Endodermal cell (in vitro differentiated cells): ENCODE results near the gene PLVAP. TPM values are rescaled to one million over a fixed set of nuclear protein-coding genes. Genes with fewer than 3 reads are reported as not detected.

Experiments
- DNase-seq: peaks from one replicate; pipeline ENCODE4 v3.0.0-alpha.2; 2017
- H3K27ac ChIP-seq: 2 replicates; pipeline ENCODE4 v1.5.1; 2013; ENCODE audit warnings: mild to moderate bottlenecking, low read depth, low read length, moderate library complexity
- H3K27me3 ChIP-seq: 2 replicates; pipeline ENCODE4 v1.6.1; 2013; ENCODE audit warnings: mild to moderate bottlenecking, low read length, moderate library complexity; ENCODE audit not compliant: insufficient read depth, control insufficient read depth, poor library complexity, severe bottlenecking
- H3K36me3 ChIP-seq: 2 replicates; pipeline ENCODE4 v1.7.0; 2013; ENCODE audit warnings: mild to moderate bottlenecking, low read length, moderate library complexity; ENCODE audit not compliant: control insufficient read depth, insufficient read depth
- H3K4me1 ChIP-seq: one replicate; pipeline ENCODE4 v1.7.0; 2013; ENCODE audit warnings: low read length; ENCODE audit not compliant: control insufficient read depth, insufficient read depth
- H3K4me3 ChIP-seq: 2 replicates; pipeline ENCODE4 v1.5.1; 2013; ENCODE audit warnings: mild to moderate bottlenecking, low read length, moderate library complexity
- H3K9ac ChIP-seq: 2 replicates; pipeline ENCODE4 v1.6.1; 2013; ENCODE audit warnings: mild to moderate bottlenecking, low read length, moderate library complexity; ENCODE audit not compliant: poor library complexity, severe bottlenecking; ENCODE audit errors: extremely low read depth
- H3K9me3 ChIP-seq: 2 replicates; pipeline ENCODE4 v1.6.1; 2013; ENCODE audit warnings: mild to moderate bottlenecking, low read length, moderate library complexity; ENCODE audit not compliant: control insufficient read depth
- H3K27ac Mint-ChIP-seq: 2 replicates; pipeline ENCODE4 v1.8.0; 2020; ENCODE audit warnings: mixed read lengths
- H3K27me3 Mint-ChIP-seq: 2 replicates; pipeline ENCODE4 v1.8.0; 2021; ENCODE audit warnings: mild to moderate bottlenecking, mixed read lengths; ENCODE audit not compliant: insufficient read depth
- H3K36me3 Mint-ChIP-seq: 2 replicates; pipeline ENCODE4 v1.8.0; 2020; ENCODE audit warnings: low read depth, mixed read lengths
- H3K4me1 Mint-ChIP-seq: 2 replicates; pipeline ENCODE4 v1.8.0; 2020; ENCODE audit warnings: mixed read lengths
- H3K4me3 Mint-ChIP-seq: 2 replicates; pipeline ENCODE4 v1.8.0; 2020; ENCODE audit warnings: mild to moderate bottlenecking, moderate library complexity, mixed read lengths
- H3K9me3 Mint-ChIP-seq: 2 replicates; pipeline ENCODE4 v1.8.0; 2020; ENCODE audit warnings: mild to moderate bottlenecking, mixed read lengths
- WGBS, 2 experiments: methylation state at CpG; one replicate each; pipeline versions ENCODE4 v1.1.5 to v1.1.7; 2013; ENCODE audit warnings: missing lambda C conversion rate in 2 of 2, mixed read lengths in 1 of 2; ENCODE audit not compliant: insufficient coverage in 1 of 2, insufficient read length in 1 of 2; 5-methylcytosine and 5-hydroxymethylcytosine counted together
- total RNA-seq, 2 donors: library from RNA; stranded (reverse); fragmentation: NEBNext Ultra II Directional in 1 of 2; extraction: Animal tissue kit (Norgen Biotek cat#: 25700) in 1 of 2; gene quantifications; 2 replicates in 1 of 2; 3 replicates in 1 of 2; pipeline ENCODE4 v1.2.1, GENCODE V29; 2021
- TF ChIP-seq, protein P1 (sequence below): fragments of 200-600 bp; sonication (generic); conservative IDR thresholded peaks from 2 replicates; pipeline ENCODE4 v1.5.0; 2021; ENCODE audit warnings: antibody characterized with exemption, mild to moderate bottlenecking

Gene PLVAP
- total RNA-seq, 2 donors from 2014 or later, result 0.44 TPM; not detected in 1

GRCh38 chr19:17421942-17422341, 44.8 kb upstream of the PLVAP start:
- Mint-ChIP-seq H3K4me3 (no peak overlapping the region), H3K9me3 (no peaks in the 10 kb centered on the region), H3K27ac (no peak overlapping the region), H3K4me1 (peaks cover 13% of the 10 kb centered on the region), H3K36me3 (peaks cover 10% of the 10 kb centered on the region), H3K27me3 (peaks cover 2% of the 10 kb centered on the region)
- Histone ChIP-seq H3K9me3 (no peaks in the 10 kb centered on the region), H3K4me1 (no peaks in the 10 kb centered on the region), H3K27ac (no peak overlapping the region), H3K9ac (no peak overlapping the region), H3K27me3 (no peaks in the 10 kb centered on the region), H3K4me3 (no peak overlapping the region), H3K36me3 (peaks cover 4% of the 10 kb centered on the region)
- WGBS, 2 experiments, result 95 to 100% methylated on average over 3 to 4 of the region's 4 CpGs
- DNase-seq, result no peak
- TF ChIP-seq, protein P1, sequence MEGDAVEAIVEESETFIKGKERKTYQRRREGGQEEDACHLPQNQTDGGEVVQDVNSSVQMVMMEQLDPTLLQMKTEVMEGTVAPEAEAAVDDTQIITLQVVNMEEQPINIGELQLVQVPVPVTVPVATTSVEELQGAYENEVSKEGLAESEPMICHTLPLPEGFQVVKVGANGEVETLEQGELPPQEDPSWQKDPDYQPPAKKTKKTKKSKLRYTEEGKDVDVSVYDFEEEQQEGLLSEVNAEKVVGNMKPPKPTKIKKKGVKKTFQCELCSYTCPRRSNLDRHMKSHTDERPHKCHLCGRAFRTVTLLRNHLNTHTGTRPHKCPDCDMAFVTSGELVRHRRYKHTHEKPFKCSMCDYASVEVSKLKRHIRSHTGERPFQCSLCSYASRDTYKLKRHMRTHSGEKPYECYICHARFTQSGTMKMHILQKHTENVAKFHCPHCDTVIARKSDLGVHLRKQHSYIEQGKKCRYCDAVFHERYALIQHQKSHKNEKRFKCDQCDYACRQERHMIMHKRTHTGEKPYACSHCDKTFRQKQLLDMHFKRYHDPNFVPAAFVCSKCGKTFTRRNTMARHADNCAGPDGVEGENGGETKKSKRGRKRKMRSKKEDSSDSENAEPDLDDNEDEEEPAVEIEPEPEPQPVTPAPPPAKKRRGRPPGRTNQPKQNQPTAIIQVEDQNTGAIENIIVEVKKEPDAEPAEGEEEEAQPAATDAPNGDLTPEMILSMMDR, result no peak

- peak overlapping the region; percentile 72 for H3K27ac Mint-ChIP-seq
- 14 to 16% methylated on average over 10 to 25 of the region's 25 CpGs for WGBS, 2 experiments
- peak; percentile 80 for DNase-seq
- H3K27me3 ChIP-seq, result no peaks in the 10 kb centered on the region
- no peaks in the 10 kb centered on the region for H3K4me1 ChIP-seq
- no peaks in the 10 kb centered on the region for H3K9me3 ChIP-seq
- no peaks in the 10 kb centered on the region for H3K9me3 Mint-ChIP-seq
- H3K36me3 ChIP-seq, result peaks cover 4% of the 10 kb centered on the region
- peaks cover 17% of the 10 kb centered on the region for H3K4me1 Mint-ChIP-seq
- peak overlapping the region; percentile 82 for H3K4me3 Mint-ChIP-seq
- peak overlapping the region; percentile 86 for H3K4me3 ChIP-seq
- H3K27me3 Mint-ChIP-seq, result peaks cover 5% of the 10 kb centered on the region
- peak overlapping the region; percentile 44 for H3K9ac ChIP-seq
- TF ChIP-seq, protein P1, result peak; percentile 50
- H3K36me3 Mint-ChIP-seq, result peaks cover 10% of the 10 kb centered on the region
- H3K27ac ChIP-seq, result no peak overlapping the region
Measured at GRCh38 chr19:17420475-17420924, 43.4 kb upstream of the PLVAP start.

DNA sequence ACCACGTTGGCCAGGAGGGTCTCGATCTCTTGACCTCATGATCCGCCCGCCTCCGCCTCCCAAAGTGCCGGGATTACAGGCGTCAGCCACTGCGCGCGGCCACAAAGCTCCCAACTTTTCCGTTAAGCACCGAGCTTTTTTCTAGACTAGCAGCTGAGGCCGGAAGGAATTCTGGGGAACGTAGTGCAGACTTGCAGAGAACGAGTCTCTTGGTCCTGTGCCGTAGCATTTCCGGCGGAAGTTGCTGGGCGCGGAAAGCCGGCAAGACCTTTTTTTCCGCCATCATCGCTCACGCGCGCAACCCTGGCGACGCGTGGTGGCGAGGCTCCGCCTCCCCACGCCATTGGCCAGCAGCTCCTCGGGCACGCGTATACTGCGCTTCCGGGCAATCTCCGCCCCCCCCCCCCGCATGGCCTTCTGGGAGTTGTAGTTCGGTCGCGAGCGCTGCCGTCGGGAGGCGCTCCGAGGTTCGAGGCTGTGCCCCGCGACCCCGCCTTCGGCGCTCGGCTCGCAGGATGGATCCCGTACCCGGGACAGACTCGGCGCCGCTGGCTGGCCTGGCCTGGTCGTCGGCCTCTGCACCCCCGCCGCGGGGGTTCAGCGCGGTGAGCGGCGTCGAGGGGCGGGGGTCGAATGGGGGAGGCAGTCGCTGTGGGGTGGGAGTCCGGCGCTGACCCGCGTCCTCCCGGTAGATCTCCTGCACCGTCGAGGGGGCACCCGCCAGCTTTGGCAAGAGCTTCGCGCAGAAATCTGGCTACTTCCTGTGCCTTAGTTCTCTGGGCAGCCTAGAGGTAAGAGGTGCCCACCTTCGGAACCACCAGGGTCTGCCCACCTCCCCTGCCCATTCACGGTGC, 42.7 kb upstream of the PLVAP start, which contains the start of gene MVB12A:
MVB12A (plus strand) TSS at position 427 of the 854 bp plus-strand sequence; CDS start at position 516, 89 bp downstream.
- H3K9ac ChIP-seq, result peak within 1 kb of the TSS; percentile 45
- 0 to 3% methylated on average over 26 to 85 of the region's 85 CpGs for WGBS, 2 experiments
- peaks cover 5% of the 10 kb centered on the region for H3K27me3 Mint-ChIP-seq
- peaks cover 24% of the 10 kb centered on the region for H3K4me1 Mint-ChIP-seq
- H3K9me3 ChIP-seq, result no peaks in the 10 kb centered on the region
- peak; percentile 99 for DNase-seq
- peak within 1 kb of the TSS; percentile 61 for H3K27ac ChIP-seq
- H3K4me3 ChIP-seq, result peak within 1 kb of the TSS; percentile 86
- H3K27me3 ChIP-seq, result no peaks in the 10 kb centered on the region
- peaks cover 4% of the 10 kb centered on the region for H3K36me3 ChIP-seq
- peak within 1 kb of the TSS; percentile 82 for H3K4me3 Mint-ChIP-seq
- H3K4me1 ChIP-seq, result peaks cover 1% of the 10 kb centered on the region
- H3K36me3 Mint-ChIP-seq, result peaks cover 12% of the 10 kb centered on the region
- H3K9me3 Mint-ChIP-seq, result no peaks in the 10 kb centered on the region
- H3K27ac Mint-ChIP-seq, result peak within 1 kb of the TSS; percentile 95
- TF ChIP-seq, protein P1, result no peak
